ENCODE measurements around the gene CTNNB1.

DNA sequence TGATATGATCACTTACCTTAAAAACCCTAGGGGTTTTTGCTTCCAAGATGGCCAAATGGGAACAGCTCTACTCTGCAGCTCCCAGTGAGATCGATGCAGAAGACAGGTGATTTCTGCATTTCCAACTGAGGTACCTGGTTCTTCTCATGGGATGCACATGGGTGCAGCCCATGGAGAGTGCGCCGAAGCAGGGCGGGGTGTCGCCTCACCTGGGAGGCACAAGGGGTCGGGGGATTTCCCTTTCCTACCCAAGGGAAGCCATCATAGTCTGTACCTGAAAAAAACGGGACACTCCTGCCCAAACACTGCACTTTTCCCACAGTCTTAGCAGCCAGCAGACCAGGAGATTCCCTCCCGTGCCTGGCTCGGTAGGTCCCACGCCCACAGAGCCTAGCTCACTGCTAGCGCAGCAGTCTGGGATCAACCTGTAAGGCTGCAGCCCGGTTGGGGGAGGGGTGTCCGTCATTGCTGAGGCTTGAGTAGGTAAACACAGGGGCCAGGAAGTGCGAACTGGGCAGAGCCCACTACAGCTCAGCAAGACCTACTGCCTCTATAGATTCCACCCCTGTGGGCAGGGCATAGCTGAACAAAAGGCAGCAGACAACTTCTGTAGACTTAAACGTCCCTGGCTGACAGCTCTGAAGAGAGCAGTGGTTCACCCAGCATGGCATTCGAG lies 78.6 kb downstream of the CTNNB1 start:
- TF ChIP-seq, protein P1, sequence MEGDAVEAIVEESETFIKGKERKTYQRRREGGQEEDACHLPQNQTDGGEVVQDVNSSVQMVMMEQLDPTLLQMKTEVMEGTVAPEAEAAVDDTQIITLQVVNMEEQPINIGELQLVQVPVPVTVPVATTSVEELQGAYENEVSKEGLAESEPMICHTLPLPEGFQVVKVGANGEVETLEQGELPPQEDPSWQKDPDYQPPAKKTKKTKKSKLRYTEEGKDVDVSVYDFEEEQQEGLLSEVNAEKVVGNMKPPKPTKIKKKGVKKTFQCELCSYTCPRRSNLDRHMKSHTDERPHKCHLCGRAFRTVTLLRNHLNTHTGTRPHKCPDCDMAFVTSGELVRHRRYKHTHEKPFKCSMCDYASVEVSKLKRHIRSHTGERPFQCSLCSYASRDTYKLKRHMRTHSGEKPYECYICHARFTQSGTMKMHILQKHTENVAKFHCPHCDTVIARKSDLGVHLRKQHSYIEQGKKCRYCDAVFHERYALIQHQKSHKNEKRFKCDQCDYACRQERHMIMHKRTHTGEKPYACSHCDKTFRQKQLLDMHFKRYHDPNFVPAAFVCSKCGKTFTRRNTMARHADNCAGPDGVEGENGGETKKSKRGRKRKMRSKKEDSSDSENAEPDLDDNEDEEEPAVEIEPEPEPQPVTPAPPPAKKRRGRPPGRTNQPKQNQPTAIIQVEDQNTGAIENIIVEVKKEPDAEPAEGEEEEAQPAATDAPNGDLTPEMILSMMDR (IDR thresholded peaks at IDR 0.05): no peak
- TF ChIP-seq POLR2A (IDR thresholded peaks at IDR 0.05): no peak
- no peak for TF ChIP-seq POLR2AphosphoS5 (IDR thresholded peaks at IDR 0.05)

Data from prostate gland (tissue), 2 donors.